Natural killer cell (primary cell): ENCODE data around the gene PRSS57. TPM values are rescaled to one million over a fixed set of nuclear protein-coding genes. Genes with fewer than 3 reads are reported as not detected.

ENCODE experiments used
- ATAC-seq, 3 donors: fragments of 150-1000 bp in 2 of 3; fragments of 200-7000 bp in 1 of 3; cut with Tn5 transposase; 1 replicate in 1 of 3; 2 replicates in 2 of 3; pipeline ENCODE4 v1.10.0; 2021; ENCODE audit warnings: mild to moderate bottlenecking in 2 of 3, moderate library complexity in 2 of 3
- DNase-seq, 2 donors: peaks; one replicate each; pipeline versions ENCODE4 v3.0.0 to v3.0.0-alpha.2; 2013 to 2021; ENCODE audit warnings: mixed read lengths in 1 of 2
- H3K27ac ChIP-seq: one replicate; pipeline ENCODE4 v1.5.1; 2013; ENCODE audit warnings: mild to moderate bottlenecking, low read length
- H3K27me3 ChIP-seq: one replicate; pipeline ENCODE4 v1.6.1; 2013; ENCODE audit warnings: low read length; ENCODE audit not compliant: control insufficient read depth, insufficient read depth
- H3K36me3 ChIP-seq: one replicate; pipeline ENCODE4 v1.6.1; 2013; ENCODE audit warnings: low read length; ENCODE audit not compliant: control insufficient read depth, insufficient read depth
- H3K4me1 ChIP-seq: one replicate; pipeline ENCODE4 v1.6.1; 2013; ENCODE audit warnings: low read length; ENCODE audit not compliant: control insufficient read depth, insufficient read depth
- H3K4me3 ChIP-seq: one replicate; pipeline ENCODE4 v1.5.1; 2013; ENCODE audit warnings: low read length
- H3K9me3 ChIP-seq: one replicate; pipeline ENCODE4 v1.6.1; 2013; ENCODE audit warnings: low read length; ENCODE audit not compliant: control insufficient read depth, insufficient read depth
- H3K27ac Mint-ChIP-seq, 2 donors: one replicate each; pipeline ENCODE4 v1.8.0; 2022; ENCODE audit warnings: mild to moderate bottlenecking in 2 of 2, mixed read lengths in 2 of 2, moderate library complexity in 1 of 2
- H3K27me3 Mint-ChIP-seq, 2 donors: one replicate each; pipeline ENCODE4 v1.8.0; 2022; ENCODE audit warnings: low read depth in 2 of 2, mixed read lengths in 2 of 2
- H3K36me3 Mint-ChIP-seq: one replicate; pipeline ENCODE4 v1.8.0; 2022; ENCODE audit warnings: mixed read lengths
- H3K4me1 Mint-ChIP-seq, 2 donors: one replicate each; pipeline ENCODE4 v1.8.0; 2022; ENCODE audit warnings: mixed read lengths in 2 of 2
- H3K4me3 Mint-ChIP-seq: one replicate; pipeline ENCODE4 v1.8.0; 2022; ENCODE audit warnings: mild to moderate bottlenecking, moderate library complexity, mixed read lengths
- H3K9me3 Mint-ChIP-seq, 2 donors: one replicate each; pipeline ENCODE4 v1.8.0; 2022; ENCODE audit warnings: mixed read lengths in 2 of 2
- WGBS: methylation state at CpG from one replicate; pipeline ENCODE4 v1.1.7; 2013; ENCODE audit warnings: missing lambda C conversion rate; ENCODE audit not compliant: insufficient coverage; 5-methylcytosine and 5-hydroxymethylcytosine counted together
- intact Hi-C: fragments of 100-400 bp; cut with micrococcal nuclease; formaldehyde crosslinking; loops from one replicate; pipeline ENCODE4 v1.14.2; 2022
- total RNA-seq, 4 donors: library from RNA; stranded (reverse); fragments of 120-200 nt in 1 of 4; gene quantifications; one replicate each; pipeline versions ENCODE4 v1.2.3 to v1.2.4, GENCODE V29; 2013 to 2022
- TF ChIP-seq, protein P1 (sequence below): fragments of 200-600 bp; IDR thresholded peaks from one replicate; pipeline ENCODE4 v1.8.0; 2022; ENCODE audit warnings: antibody characterized with exemption

The PRSS57 gene
- total RNA-seq, 3 donors from 2014 or later (not counting 1 experiment from before 2014, with no cell fraction given) = 1.5 to 11.7 (median 4.5) TPM

GRCh38 chr19:640161-640558 lies 55.1 kb downstream of the PRSS57 start:
- whole genome bisulfite sequencing = 43% methylated on average over 25 of the region's 25 CpGs
- Mint-ChIP-seq H3K27me3 (no peaks in the 10 kb centered on the region), H3K27ac (peak overlapping the region in 1 of 2 donors; percentile 95), H3K4me3 (no peak overlapping the region), H3K4me1 (peaks cover 7 to 16% of the 10 kb centered on the region in 2 donors), H3K36me3 (no peaks in the 10 kb centered on the region), H3K9me3 (no peaks in the 10 kb centered on the region)
- Histone ChIP-seq H3K4me1 (peaks cover 17% of the 10 kb centered on the region), H3K36me3 (no peaks in the 10 kb centered on the region), H3K4me3 (no peak overlapping the region), H3K27ac (no peak overlapping the region), H3K9me3 (no peaks in the 10 kb centered on the region), H3K27me3 (no peaks in the 10 kb centered on the region)
- intact Hi-C loops = no loop called here
- TF ChIP-seq, protein P1, sequence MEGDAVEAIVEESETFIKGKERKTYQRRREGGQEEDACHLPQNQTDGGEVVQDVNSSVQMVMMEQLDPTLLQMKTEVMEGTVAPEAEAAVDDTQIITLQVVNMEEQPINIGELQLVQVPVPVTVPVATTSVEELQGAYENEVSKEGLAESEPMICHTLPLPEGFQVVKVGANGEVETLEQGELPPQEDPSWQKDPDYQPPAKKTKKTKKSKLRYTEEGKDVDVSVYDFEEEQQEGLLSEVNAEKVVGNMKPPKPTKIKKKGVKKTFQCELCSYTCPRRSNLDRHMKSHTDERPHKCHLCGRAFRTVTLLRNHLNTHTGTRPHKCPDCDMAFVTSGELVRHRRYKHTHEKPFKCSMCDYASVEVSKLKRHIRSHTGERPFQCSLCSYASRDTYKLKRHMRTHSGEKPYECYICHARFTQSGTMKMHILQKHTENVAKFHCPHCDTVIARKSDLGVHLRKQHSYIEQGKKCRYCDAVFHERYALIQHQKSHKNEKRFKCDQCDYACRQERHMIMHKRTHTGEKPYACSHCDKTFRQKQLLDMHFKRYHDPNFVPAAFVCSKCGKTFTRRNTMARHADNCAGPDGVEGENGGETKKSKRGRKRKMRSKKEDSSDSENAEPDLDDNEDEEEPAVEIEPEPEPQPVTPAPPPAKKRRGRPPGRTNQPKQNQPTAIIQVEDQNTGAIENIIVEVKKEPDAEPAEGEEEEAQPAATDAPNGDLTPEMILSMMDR = no peak
- ATAC-seq (no peak), DNase-seq (no peak)

DNA sequence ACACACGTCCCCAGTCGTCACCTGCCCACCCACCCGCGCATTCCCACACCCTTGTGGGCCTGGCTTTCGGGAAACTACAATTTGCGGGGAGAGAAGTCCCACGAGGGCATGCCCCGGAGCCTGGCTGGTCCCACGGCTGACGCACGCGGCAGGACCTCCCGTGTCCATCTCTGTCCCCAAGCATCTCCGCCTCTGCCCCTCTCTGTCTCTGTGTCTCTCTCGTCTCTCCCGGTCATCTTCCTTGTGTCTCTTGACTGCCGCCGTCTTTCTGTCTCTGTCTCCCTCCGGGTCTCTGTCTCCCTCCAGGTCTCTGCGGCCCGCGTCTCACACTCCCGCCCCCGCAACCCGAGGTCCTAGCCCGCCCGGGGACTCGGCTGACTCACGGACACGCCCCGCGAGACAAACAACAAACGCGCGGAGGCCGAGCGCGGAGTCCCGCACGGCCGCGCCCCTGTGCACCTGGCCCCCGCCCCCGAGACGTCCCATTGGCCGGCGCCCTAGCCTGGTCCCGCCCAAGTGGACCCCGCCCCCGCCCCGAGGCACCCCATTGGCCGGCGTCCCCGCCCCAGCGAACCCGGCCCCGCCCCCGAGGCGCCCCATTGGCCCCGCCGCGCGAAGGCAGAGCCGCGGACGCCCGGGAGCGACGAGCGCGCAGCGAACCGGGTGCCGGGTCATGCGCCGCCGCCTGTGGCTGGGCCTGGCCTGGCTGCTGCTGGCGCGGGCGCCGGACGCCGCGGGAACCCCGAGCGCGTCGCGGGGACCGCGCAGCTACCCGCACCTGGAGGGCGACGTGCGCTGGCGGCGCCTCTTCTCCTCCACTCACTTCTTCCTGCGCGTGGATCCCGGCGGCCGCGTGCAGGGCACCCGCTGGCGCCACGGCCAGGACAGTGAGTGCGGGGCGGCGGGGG lies 55.7 kb downstream of the PRSS57 start, which contains the start of gene FGF22:
FGF22 (plus strand) TSS at position 627 of the 908 bp plus-strand sequence; CDS start at position 674, 47 bp downstream.
- Histone ChIP-seq H3K4me3 (peak within 1 kb of the TSS; percentile 42), H3K27ac (no peak within 1 kb of the TSS), H3K9me3 (no peaks in the 10 kb centered on the region), H3K27me3 (no peaks in the 10 kb centered on the region), H3K36me3 (no peaks in the 10 kb centered on the region), H3K4me1 (peaks cover 17% of the 10 kb centered on the region)
- Mint-ChIP-seq H3K4me1 (peaks cover 7 to 16% of the 10 kb centered on the region in 2 donors), H3K9me3 (no peaks in the 10 kb centered on the region), H3K27me3 (no peaks in the 10 kb centered on the region), H3K4me3 (peak within 1 kb of the TSS; percentile 96), H3K36me3 (no peaks in the 10 kb centered on the region), H3K27ac (peak within 1 kb of the TSS; percentile 89 to 95)
- 6% methylated on average over 109 of the region's 109 CpGs for WGBS
- DNase-seq (peak; percentile 90 to 96), ATAC-seq (peak; percentile 93 to 97 (median 94))
- TF ChIP-seq, protein P1 = no peak
- intact Hi-C loops = no loop called here

- H3K27ac ChIP-seq = no peak overlapping the region
- no peaks in the 10 kb centered on the region for H3K9me3 ChIP-seq
- intact Hi-C loops = no loop called here
- peak overlapping the region; percentile 42 for H3K4me3 ChIP-seq
- WGBS = 68% methylated on average over 17 of the region's 17 CpGs
- ATAC-seq = no peak
- H3K27me3 ChIP-seq = no peaks in the 10 kb centered on the region
- H3K4me1 ChIP-seq = peaks cover 21% of the 10 kb centered on the region
- H3K4me1 Mint-ChIP-seq = peaks cover 10 to 21% of the 10 kb centered on the region in 2 donors
- no peaks in the 10 kb centered on the region for H3K36me3 ChIP-seq
- TF ChIP-seq, protein P1 = no peak
- no peaks in the 10 kb centered on the region for H3K9me3 Mint-ChIP-seq
- no peaks in the 10 kb centered on the region for H3K36me3 Mint-ChIP-seq
- peak overlapping the region; percentile 96 for H3K4me3 Mint-ChIP-seq
- DNase-seq = no peak
- no peaks in the 10 kb centered on the region for H3K27me3 Mint-ChIP-seq
- peak overlapping the region; percentile 89 to 95 for H3K27ac Mint-ChIP-seq
These were observed 56.4 kb downstream of the PRSS57 start for GRCh38 chr19:638906-639252.

Other genes starting within 250 kb of the PRSS57 start
- gene SHC2, start 234.4 kb downstream of the PRSS57 start, total RNA-seq = under 1 TPM in 1 of 3 donors, not detected in 2; 0.75 TPM
- gene MADCAM1, start 199.0 kb downstream of the PRSS57 start, total RNA-seq = under 1 TPM in 2 of 3 donors, not detected in 1; 0.43 to 0.54 TPM
- gene TPGS1, start 188.0 kb downstream of the PRSS57 start, total RNA-seq = 10 to 100 TPM; 18.7 to 20.6 (median 18.9) TPM
- gene CDC34, start 163.7 kb downstream of the PRSS57 start, total RNA-seq = 100 to 1,000 TPM in 2 of 3 donors, 10 to 100 TPM in 1; 68.5 to 114 (median 101) TPM
- gene GZMM, start 151.4 kb downstream of the PRSS57 start, total RNA-seq = 100 to 1,000 TPM; 186 to 286 (median 253) TPM
- gene BSG, start 122.9 kb downstream of the PRSS57 start, total RNA-seq = 100 to 1,000 TPM; 229 to 248 (median 236) TPM
- gene HCN2, start 105.6 kb downstream of the PRSS57 start, total RNA-seq = 1 to 10 TPM in 2 of 3 donors, under 1 TPM in 1; 0.96 to 1.6 (median 1.1) TPM
- gene POLRMT, start 61.9 kb downstream of the PRSS57 start, total RNA-seq = 10 to 100 TPM; 57.2 to 58.5 (median 57.6) TPM
- under 1 TPM; 0.31 to 0.58 (median 0.41) TPM for gene FGF22, start 55.6 kb downstream of the PRSS57 start, total RNA-seq
- 100 to 1,000 TPM; 119 to 149 (median 146) TPM for gene RNF126, start 32.2 kb downstream of the PRSS57 start, total RNA-seq
- 1 to 10 TPM; 1.5 to 1.9 (median 1.5) TPM for gene FSTL3, start 19.1 kb downstream of the PRSS57 start, total RNA-seq
- gene PALM, start 13.5 kb upstream of the PRSS57 start, total RNA-seq = 1 to 10 TPM in 1 of 3 donors, under 1 TPM in 1, not detected in 1; 0.59 to 1.0 TPM
- gene MISP, start 55.7 kb upstream of the PRSS57 start, total RNA-seq = not detected
- gene PTBP1, start 102.0 kb upstream of the PRSS57 start, total RNA-seq = 100 to 1,000 TPM; 302 to 350 (median 345) TPM
- not detected for gene PLPPR3, start 126.5 kb upstream of the PRSS57 start, total RNA-seq
- 1 to 10 TPM in 2 of 3 donors, under 1 TPM in 1; 0.87 to 2.5 (median 1.8) TPM for gene AZU1, start 132.4 kb upstream of the PRSS57 start, total RNA-seq
- gene PRTN3, start 145.5 kb upstream of the PRSS57 start, total RNA-seq = under 1 TPM in 2 of 3 donors, not detected in 1; 0.36 to 0.73 TPM
- gene ELANE, start 156.9 kb upstream of the PRSS57 start, total RNA-seq = 1 to 10 TPM in 2 of 3 donors, not detected in 1; 1.7 to 1.8 TPM
- 10 to 100 TPM in 2 of 3 donors, 1 to 10 TPM in 1; 2.9 to 47.5 (median 10.4) TPM for gene CFD, start 164.2 kb upstream of the PRSS57 start, total RNA-seq
- gene MED16, start 197.7 kb upstream of the PRSS57 start, total RNA-seq = 10 to 100 TPM; 44.2 to 50.1 (median 44.7) TPM
- gene RNU6-9, start 198.0 kb upstream of the PRSS57 start, total RNA-seq = not detected
- 100 to 1,000 TPM in 1 of 3 donors, 10 to 100 TPM in 2; 88.7 to 106 (median 97.8) TPM for gene R3HDM4, start 217.8 kb upstream of the PRSS57 start, total RNA-seq
- under 1 TPM in 1 of 3 donors, not detected in 2; 0.31 TPM for gene KISS1R, start 221.9 kb upstream of the PRSS57 start, total RNA-seq
- gene ARID3A, start 230.6 kb upstream of the PRSS57 start, total RNA-seq = 10 to 100 TPM; 15.9 to 24.6 (median 24.2) TPM